ENCODE data around the gene PTPRG.

DNA sequence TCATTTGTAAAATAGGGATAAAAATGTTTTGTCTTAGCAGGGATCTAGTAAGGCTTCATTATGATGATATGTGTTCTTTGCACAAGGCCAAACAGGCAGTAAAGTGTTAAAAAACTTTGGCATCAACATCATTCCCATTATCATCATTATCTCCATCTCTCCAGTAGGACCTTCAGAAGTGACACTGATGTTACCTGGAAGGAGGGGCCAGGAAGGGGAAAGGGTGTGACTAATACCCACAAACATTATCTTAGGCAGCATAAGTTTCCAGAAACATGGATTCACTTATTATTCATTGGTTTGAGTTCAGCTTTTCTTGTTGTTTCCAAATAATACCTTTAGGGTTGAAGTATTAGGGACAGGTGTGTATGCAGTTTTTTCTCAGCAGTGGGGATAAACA is 399.6 kb downstream of the PTPRG start:
- TF ChIP-seq CTCF (IDR thresholded peaks at IDR 0.05) (no peak), POLR2A (IDR thresholded peaks at IDR 0.05) (no peak)

Data from body of pancreas (tissue), 4 donors.